HT1080 (cell line): Measurements from ENCODE around the gene NLRP1. TPM values are rescaled to one million over a fixed set of nuclear protein-coding genes. Genes with fewer than 3 reads are reported as not detected.

Source experiments
- DNase-seq: peaks from one replicate; pipeline ENCODE4 v3.0.0-alpha.2; 2015; ENCODE audit warnings: low read depth
- polyA plus RNA-seq, 2 experiments: library from polyadenylated mRNA; depleted of rRNA; stranded (reverse); fragments of >200 nt; gene quantifications; 2 replicates each; pipeline ENCODE4 v1.2.3, GENCODE V29; 2015
- total RNA-seq: library from RNA; depleted of rRNA; stranded (reverse); fragments of >200 nt; shearing (Covaris generic); gene quantifications from 2 replicates; pipeline ENCODE4 v1.2.3, GENCODE V29; 2014; rRNA removed

The NLRP1 gene
- total RNA-seq = 15.9 and 19.8 TPM in 2 replicates
- 14.5 and 15.5 TPM in 2 replicates for polyA plus RNA-seq (2015; cell fraction: cytosol; rRNA removed)
- polyA plus RNA-seq (2015; cell fraction: nucleus; rRNA removed) = 216 and 237 TPM in 2 replicates

GRCh38 chr17:5584383-5585286 is at the start of gene NLRP1:
Gene NLRP1 (minus strand): TSS chr17:5584509. CDS start chr17:5583957, 552 bp downstream.
- peak; percentile 95 for DNase-seq

DNA sequence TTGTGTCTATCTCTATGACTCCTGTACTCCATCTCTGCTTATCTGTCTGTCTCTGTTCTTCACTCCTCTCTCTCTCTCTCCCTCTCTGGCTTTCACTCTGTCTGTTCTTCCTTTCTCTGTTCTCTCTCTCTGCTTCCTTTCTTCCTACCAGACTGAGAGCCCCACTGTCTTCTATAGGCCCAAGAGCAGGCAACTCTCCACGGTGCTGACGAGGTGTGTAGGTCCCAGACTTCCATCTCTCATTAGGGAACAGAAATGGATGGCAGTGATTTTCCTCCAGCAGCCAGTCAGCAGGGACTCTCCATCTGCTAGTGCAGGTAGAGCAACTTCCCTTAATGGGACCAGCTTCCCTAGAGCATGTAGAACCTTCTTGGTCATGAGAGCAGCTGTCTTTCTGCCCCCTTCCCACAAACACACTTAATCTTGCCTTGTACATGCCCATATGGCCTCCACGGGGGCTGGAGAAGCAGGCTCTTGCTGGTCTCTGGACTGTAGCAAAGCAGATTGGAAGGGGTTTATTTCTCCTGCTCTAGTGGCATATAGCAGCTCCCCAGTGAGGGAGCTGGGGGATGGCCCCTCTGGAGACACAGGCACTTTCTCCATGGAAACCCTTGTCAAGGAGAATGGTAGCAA is 47.8 kb upstream of the NLRP1 start:
- no peak for DNase-seq

DNA sequence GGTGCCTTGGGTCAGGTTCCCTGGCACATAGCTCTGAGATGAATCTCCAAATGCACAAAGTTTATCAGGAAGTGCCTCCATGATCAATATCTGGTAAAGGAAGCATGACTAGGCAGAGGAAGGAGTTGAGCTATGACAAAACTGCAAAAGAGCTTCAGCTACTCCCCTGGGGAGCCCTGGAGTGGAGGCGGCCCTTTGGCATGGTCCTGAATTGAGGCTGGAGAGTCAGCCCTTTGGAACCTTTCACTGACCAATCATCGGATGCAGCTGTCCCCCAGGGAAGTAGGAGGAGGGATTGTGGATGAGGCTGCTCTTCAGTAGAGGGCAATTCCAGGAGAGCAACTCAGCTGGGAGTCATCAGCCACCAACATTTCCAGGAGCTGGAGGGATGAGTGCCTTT is 46.1 kb upstream of the NLRP1 start:
- DNase-seq = peak; percentile 55

GRCh38 chr17:5629128-5629527 is 44.8 kb upstream of the NLRP1 start:
- DNase-seq = no peak

DNA sequence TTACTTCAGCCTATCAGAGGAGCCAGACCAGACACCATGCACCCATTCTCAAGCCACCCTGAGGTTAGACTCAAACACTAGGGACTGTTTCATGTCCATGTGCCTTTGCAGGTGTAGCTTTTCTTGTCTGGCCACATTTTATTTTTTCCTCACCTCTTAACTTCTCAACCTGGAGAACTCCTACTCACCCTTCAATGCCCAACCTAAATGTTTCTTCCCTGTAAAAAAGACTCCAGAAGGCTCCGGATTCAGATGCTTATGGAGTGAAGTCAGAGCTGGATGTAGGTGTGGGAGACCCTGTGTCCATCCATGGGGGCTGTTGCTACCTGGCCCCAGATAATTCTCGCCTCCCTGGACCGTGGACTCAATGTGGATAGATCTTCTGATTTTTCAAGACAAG is 44.0 kb upstream of the NLRP1 start:
- DNase-seq = no peak

- no peak for DNase-seq
Observed at GRCh38 chr17:5624211-5624610, 39.9 kb upstream of the NLRP1 start.

DNA sequence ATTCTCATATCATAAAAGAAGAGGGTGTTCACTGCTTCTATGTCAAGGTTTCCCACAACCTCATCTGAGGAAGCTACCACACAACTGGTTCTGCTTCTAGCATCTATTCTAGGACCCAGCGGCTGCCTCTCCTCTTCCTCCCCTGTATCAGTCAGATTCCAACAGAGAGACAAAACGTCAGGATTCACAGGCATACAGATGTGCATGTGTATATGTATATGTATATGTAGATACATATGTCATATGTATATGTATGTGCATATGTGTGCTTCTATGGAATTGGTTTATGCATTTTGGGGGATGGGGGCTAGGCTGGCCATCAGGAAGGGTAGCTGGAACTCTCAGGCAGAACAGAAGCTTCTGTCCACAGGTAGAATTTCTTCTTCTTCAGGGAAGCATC is 37.4 kb upstream of the NLRP1 start:
- DNase-seq = no peak

DNA sequence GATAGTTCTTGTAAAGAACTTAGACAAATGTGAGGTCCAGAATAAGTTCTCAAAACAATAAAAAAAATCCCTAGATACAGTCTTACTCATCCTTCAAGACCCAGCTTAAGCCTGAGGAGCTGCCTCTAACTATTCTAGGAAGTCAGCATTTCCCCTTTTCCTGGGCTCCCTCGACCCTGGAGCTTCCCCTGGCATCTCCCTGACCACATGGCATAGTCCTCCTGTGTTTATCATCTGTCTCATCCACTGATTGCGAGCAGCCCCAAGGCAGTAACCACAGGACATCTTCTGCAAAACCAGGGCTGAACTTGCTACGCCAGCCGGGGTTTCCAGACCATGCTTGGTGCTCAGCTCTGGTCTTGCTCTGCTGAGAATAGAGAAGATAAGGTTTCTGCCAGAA is 36.7 kb upstream of the NLRP1 start:
- no peak for DNase-seq

DNA sequence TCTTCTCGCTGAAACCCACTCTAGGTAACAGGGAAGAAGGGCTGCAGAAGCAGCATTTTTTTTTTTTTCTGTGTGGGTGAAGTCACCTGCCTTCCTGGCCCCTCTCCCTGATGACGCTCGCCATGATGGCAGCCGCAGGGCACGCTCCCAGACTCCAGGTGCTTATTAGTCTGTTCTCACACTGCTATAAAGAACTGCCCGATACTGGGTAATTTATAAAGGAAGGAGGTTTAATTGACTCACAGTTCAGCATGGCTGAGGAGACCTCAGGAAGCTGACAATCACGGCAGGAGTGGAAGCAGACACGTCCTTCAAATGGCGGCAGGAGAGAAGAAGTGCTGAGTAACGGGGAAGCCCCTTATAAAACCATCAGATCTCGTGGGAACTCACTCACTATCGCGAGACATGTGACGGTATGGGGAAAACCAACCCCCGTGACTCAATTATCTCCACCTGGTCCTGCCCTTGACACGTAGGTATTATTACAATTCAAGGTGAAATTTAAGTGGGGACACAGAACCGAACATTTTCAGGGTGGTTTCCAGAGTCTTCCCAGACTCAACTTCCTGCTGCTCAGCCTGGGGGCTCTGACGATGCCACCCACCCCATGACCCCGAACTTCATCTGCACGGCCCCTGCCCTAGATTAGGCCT is 34.9 kb upstream of the NLRP1 start:
- DNase-seq = peak; percentile 75

DNA sequence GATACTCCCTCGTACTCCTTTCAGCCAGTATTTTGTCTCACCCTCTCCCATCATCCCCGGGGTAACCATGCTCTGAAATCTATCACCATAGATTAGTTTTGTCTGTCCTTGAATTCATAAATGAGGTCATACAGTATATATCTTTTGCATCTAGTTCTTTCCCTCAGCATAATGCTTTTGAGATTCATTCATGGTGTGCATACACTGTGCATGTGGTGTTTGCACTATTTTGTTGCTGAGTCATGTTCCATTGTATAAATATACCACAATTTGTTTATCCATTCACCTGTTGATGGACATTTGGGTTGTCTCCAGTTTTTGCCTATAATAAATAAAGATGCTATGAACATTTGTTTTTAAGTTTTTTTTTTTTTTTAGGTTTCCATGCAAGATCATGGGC is 34.2 kb upstream of the NLRP1 start:
- DNase-seq = no peak

DNA sequence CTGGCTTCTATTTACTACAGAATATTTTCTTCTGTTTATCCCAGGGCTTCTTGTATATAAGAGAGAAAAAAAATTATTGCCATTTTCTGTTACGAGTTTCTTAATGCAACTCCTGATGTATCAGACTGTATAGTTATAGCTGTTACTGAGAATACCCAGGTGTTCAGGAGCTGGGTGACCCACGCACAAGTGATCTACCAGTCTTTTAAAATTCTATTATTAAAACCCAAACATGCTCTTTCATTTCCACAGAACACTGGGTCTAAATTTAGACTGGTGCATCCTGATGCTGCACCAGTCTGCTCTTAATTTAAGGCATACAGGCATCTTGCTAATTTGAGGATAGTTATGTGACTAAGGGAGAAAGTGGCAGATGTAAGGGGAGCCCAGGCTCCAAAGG is 31.2 kb upstream of the NLRP1 start:
- DNase-seq = no peak

DNA sequence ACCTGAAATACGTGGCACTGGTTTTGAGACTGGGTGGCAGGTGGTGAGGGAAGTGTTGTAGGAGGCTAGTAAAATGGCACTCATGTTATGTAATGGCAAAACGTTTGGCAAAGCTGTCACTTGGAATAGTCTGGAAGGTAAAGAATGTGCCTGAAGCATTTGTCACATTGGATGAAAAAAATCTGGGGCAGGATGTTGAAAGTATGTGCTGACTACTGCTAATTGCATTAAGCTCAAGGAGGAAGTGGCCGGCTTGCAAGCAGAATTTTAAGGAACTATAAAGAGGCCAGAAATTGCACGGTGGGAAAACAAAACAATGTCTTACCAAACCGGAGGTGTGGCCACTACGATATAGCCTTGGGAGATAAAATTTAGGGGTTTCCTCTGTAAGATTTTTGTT is 26.6 kb upstream of the NLRP1 start:
- DNase-seq = no peak

GRCh38 chr17:5608399-5609112 is 24.2 kb upstream of the NLRP1 start:
- no peak for DNase-seq

- DNase-seq = no peak
Observed at GRCh38 chr17:5607946-5608345, 23.6 kb upstream of the NLRP1 start.

DNA sequence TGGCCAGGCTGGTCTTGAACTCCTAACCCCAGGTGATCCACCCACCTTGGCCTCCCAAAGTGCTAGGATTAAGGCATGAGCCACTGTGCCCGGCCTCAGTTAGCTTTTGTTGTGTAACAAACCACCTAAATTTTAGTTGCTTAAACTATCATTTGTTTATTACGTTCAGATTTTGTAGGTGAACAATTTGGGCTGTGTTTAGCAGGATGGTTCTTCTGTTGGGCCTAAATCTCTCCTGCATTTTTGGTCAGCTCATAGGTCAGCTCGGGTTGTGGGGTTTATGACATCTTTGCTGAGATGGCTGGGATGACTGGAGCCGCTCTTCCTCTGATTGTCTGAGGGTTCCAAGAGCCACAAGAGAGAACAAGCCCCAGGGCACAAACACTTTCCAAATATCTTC is 21.1 kb upstream of the NLRP1 start:
- DNase-seq = no peak

DNA sequence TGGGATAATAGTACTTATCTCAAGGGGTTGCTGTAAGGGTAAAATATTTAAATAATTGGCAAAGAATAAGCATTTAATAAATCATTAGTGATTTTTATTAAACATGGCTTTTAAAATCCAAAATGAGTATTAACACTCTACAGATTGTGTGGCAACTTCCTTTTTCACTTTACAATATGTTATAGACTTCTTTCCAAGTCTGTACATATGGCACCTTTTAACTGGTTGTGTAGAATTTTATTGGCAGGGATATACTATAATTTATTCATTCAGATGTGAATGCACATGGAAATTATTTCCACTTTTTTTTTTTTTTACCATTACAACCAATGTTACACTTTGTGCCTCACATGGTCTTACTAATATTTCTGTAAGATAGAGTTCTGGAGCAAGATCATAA is 15.7 kb upstream of the NLRP1 start:
- DNase-seq = no peak

DNA sequence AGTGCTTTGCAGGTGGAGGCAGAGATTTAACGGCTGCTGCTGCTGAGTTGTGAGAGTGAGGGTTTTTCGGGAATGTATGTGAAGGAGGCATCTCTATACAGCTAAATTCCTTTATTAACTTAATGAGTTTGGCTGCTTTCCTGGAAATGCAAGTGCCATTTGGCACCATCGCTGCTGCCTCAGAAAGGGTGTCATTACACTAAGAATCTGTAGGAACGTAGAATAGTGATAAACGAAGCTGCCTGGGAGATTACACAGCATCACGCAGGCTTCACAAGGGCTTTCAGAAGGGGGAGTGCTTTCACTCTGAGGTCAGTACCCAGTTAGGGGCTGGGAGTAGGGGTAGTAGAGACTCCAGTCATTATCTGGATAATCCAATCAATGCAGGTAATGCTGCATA is 14.1 kb upstream of the NLRP1 start:
- no peak for DNase-seq

- DNase-seq = no peak
Observed at GRCh38 chr17:5596421-5596820, 12.1 kb upstream of the NLRP1 start.

- no peak for DNase-seq
Observed at GRCh38 chr17:5595831-5596230, 11.5 kb upstream of the NLRP1 start.

GRCh38 chr17:5592382-5592781 is 8.1 kb upstream of the NLRP1 start:
- peak; percentile 20 for DNase-seq

DNA sequence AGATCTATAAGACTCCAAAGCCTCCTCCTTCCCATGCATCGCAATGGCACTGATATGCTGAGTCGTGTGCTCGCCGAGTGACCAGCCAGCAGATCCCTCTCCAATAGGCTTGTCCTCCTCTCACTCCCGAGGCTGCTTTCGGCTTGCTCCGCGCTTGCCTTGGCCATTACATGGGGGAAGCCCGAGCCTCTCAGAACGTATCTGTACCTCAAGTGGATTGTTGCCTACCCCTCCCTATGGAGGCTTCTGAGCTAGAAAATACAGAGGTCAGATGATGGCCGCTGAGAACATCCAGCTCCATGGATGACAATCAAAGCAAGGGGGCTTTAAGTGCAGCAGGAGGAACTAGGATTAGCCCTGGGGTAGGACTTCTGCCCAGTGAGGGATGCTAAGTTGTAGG is 7.7 kb upstream of the NLRP1 start:
- no peak for DNase-seq
